ENCODE measurements around the gene MAEA.

GRCh38 chr4:1340181-1340747 lies 50.6 kb downstream of the MAEA start:
- TF ChIP-seq POLR2AphosphoS5 (IDR thresholded peaks at IDR 0.05; ENCODE audit: insufficient read depth in 1 of 2, low read depth in 1 of 2) (no peak), CTCF (IDR thresholded peaks at IDR 0.05) (no peak)
